Astrocyte (in vitro differentiated cells and primary cell): ENCODE measurements around the gene MAML2.

ENCODE experiments used
- EZH2 ChIP-seq: IDR thresholded peaks from 2 replicates; pipeline ENCODE4 v1.6.1; 2012; ENCODE audit warnings: mild to moderate bottlenecking, low read length, inconsistent platforms; ENCODE audit not compliant: insufficient read depth
- TF ChIP-seq, protein P1 (sequence below): IDR thresholded peaks from 2 replicates; pipeline ENCODE4 v1.5.1; 2011; ENCODE audit warnings: low read depth, mild to moderate bottlenecking, inconsistent platforms, low read length, moderate library complexity; ENCODE audit not compliant: insufficient read depth

DNA sequence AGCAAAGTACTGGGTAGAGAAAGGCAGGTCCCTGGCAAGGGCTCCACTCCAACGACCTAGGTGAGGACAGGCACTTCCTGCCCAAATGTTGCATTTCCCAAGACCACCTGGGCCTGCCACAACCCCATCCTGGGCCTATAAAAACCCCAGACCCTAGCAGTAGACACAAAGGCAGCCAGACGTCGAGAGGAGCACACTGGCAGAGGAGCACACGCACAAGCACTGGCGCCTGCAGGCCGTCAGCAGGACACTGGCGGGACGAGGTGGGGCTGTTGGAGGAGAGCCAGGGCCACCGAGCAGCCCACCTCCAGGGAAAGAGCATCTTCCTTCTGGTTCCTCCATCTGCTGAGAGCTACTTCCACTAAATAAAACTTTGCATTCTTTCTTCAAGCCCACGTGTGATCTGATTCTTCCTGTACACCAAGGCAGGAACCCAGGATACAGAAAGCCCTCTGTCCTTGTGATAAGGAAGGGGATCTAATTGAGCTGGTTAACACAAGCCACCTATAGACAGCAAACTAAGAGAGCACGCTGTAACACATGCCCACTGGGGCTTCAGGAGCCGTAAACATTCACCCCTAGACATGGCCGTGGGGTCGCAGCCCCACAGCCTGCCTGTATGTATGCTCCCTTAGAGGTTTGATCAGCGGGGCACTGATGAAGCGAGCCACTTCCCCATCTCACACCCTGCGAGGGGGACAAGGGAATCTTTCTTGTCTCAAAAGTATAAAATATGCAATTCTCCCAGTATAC is 329.4 kb downstream of the MAML2 start:
- TF ChIP-seq, protein P1, sequence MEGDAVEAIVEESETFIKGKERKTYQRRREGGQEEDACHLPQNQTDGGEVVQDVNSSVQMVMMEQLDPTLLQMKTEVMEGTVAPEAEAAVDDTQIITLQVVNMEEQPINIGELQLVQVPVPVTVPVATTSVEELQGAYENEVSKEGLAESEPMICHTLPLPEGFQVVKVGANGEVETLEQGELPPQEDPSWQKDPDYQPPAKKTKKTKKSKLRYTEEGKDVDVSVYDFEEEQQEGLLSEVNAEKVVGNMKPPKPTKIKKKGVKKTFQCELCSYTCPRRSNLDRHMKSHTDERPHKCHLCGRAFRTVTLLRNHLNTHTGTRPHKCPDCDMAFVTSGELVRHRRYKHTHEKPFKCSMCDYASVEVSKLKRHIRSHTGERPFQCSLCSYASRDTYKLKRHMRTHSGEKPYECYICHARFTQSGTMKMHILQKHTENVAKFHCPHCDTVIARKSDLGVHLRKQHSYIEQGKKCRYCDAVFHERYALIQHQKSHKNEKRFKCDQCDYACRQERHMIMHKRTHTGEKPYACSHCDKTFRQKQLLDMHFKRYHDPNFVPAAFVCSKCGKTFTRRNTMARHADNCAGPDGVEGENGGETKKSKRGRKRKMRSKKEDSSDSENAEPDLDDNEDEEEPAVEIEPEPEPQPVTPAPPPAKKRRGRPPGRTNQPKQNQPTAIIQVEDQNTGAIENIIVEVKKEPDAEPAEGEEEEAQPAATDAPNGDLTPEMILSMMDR: no peak
- TF ChIP-seq EZH2: no peak
